IgD-negative memory B cell (primary cell): ENCODE measurements around the gene TRIM17. TPM values are rescaled to one million over a fixed set of nuclear protein-coding genes. Genes with fewer than 3 reads are reported as not detected.
A peak's percentile ranks its signal among the peaks of the same experiment; 100 is the strongest.

ENCODE experiments used
- H3K27ac Mint-ChIP-seq, 3 donors: one replicate each; pipeline ENCODE4 v1.8.0; 2020 to 2022; ENCODE audit warnings: mild to moderate bottlenecking in 3 of 3, mixed read lengths in 3 of 3, moderate library complexity in 1 of 3
- H3K27me3 Mint-ChIP-seq: one replicate; pipeline ENCODE4 v1.8.0; 2021; ENCODE audit warnings: mixed read lengths
- H3K36me3 Mint-ChIP-seq: one replicate; pipeline ENCODE4 v1.8.0; 2020; ENCODE audit warnings: mild to moderate bottlenecking, mixed read lengths
- H3K4me1 Mint-ChIP-seq, 3 donors: one replicate each; pipeline ENCODE4 v1.8.0; 2020 to 2022; ENCODE audit warnings: mixed read lengths in 3 of 3, mild to moderate bottlenecking in 1 of 3
- H3K4me3 Mint-ChIP-seq, 4 donors: one replicate each; pipeline ENCODE4 v1.8.0; 2020 to 2022; ENCODE audit warnings: mild to moderate bottlenecking in 4 of 4, mixed read lengths in 4 of 4, moderate library complexity in 3 of 4
- H3K9me3 Mint-ChIP-seq, 3 donors: one replicate each; pipeline ENCODE4 v1.8.0; 2020 to 2021; ENCODE audit warnings: mixed read lengths in 3 of 3, mild to moderate bottlenecking in 1 of 3
- polyA plus RNA-seq: library from polyadenylated mRNA; unstranded; fragments of 300-500 nt; fragmentation: Illumina TruSeq; gene quantifications from one replicate; pipeline ENCODE4 v1.2.3, GENCODE V29; 2021

The TRIM17 gene
- polyA plus RNA-seq, 1 donor from 2014 or later = not detected

GRCh38 chr1:228393268-228393701, 23.4 kb downstream of the TRIM17 start:
- H3K27ac Mint-ChIP-seq = no peak overlapping the region
- H3K36me3 Mint-ChIP-seq = peaks cover 3% of the 10 kb centered on the region
- H3K27me3 Mint-ChIP-seq = no peaks in the 10 kb centered on the region
- H3K4me3 Mint-ChIP-seq = no peak overlapping the region
- H3K4me1 Mint-ChIP-seq = no peaks in the 10 kb centered on the region
- no peaks in the 10 kb centered on the region for H3K9me3 Mint-ChIP-seq

- no peaks in the 10 kb centered on the region for H3K27me3 Mint-ChIP-seq
- H3K27ac Mint-ChIP-seq = no peak overlapping the region
- peaks cover 3% of the 10 kb centered on the region for H3K36me3 Mint-ChIP-seq
- H3K4me1 Mint-ChIP-seq = no peaks in the 10 kb centered on the region
- H3K4me3 Mint-ChIP-seq = no peak overlapping the region
- no peaks in the 10 kb centered on the region for H3K9me3 Mint-ChIP-seq
These were observed 24.3 kb downstream of the TRIM17 start for GRCh38 chr1:228392111-228392936.

- Mint-ChIP-seq H3K27me3 (no peaks in the 10 kb centered on the region), H3K4me1 (no peaks in the 10 kb centered on the region), H3K9me3 (no peaks in the 10 kb centered on the region), H3K36me3 (peaks cover 3% of the 10 kb centered on the region), H3K27ac (no peak overlapping the region), H3K4me3 (no peak overlapping the region)
These were observed 25.1 kb downstream of the TRIM17 start for GRCh38 chr1:228391411-228392020.

- Mint-ChIP-seq H3K36me3 (peaks cover 3% of the 10 kb centered on the region), H3K27ac (no peak overlapping the region), H3K9me3 (no peaks in the 10 kb centered on the region), H3K27me3 (no peaks in the 10 kb centered on the region), H3K4me1 (no peaks in the 10 kb centered on the region), H3K4me3 (no peak overlapping the region)
These were observed 26.0 kb downstream of the TRIM17 start for GRCh38 chr1:228390649-228391048.

GRCh38 chr1:228387321-228387720, 29.3 kb downstream of the TRIM17 start:
- Mint-ChIP-seq H3K4me3 (no peak overlapping the region), H3K9me3 (peaks cover 0 to under 1% (median 0%) of the 10 kb centered on the region in 3 donors), H3K36me3 (peaks cover 2% of the 10 kb centered on the region), H3K27ac (no peak overlapping the region), H3K27me3 (peaks cover 1% of the 10 kb centered on the region), H3K4me1 (no peaks in the 10 kb centered on the region)

- Mint-ChIP-seq H3K9me3 (peaks cover 0 to 1% (median 0%) of the 10 kb centered on the region in 3 donors), H3K36me3 (no peaks in the 10 kb centered on the region), H3K4me1 (no peaks in the 10 kb centered on the region), H3K27ac (no peak overlapping the region), H3K27me3 (peaks cover 2% of the 10 kb centered on the region), H3K4me3 (no peak overlapping the region)
These were observed 31.4 kb downstream of the TRIM17 start for GRCh38 chr1:228385232-228385631.

- no peaks in the 10 kb centered on the region for H3K36me3 Mint-ChIP-seq
- peaks cover 0 to 1% (median 0%) of the 10 kb centered on the region in 3 donors for H3K9me3 Mint-ChIP-seq
- no peak overlapping the region for H3K4me3 Mint-ChIP-seq
- no peak overlapping the region for H3K27ac Mint-ChIP-seq
- H3K4me1 Mint-ChIP-seq = peaks cover 0 to 4% (median 2%) of the 10 kb centered on the region in 3 donors
- peaks cover 15% of the 10 kb centered on the region for H3K27me3 Mint-ChIP-seq
These were observed 32.9 kb downstream of the TRIM17 start for GRCh38 chr1:228383773-228384172.

GRCh38 chr1:228381356-228381755, 35.3 kb downstream of the TRIM17 start:
- Mint-ChIP-seq H3K9me3 (peaks cover 0 to 1% (median 0%) of the 10 kb centered on the region in 3 donors), H3K4me3 (no peak overlapping the region), H3K27me3 (peaks cover 17% of the 10 kb centered on the region), H3K36me3 (no peaks in the 10 kb centered on the region), H3K4me1 (peaks cover 0 to 5% (median 4%) of the 10 kb centered on the region in 3 donors), H3K27ac (no peak overlapping the region)

- H3K27me3 Mint-ChIP-seq = peaks cover 16% of the 10 kb centered on the region
- H3K4me3 Mint-ChIP-seq = peak overlapping the region in 3 of 4 donors; percentile 30 to 83 (median 38)
- H3K9me3 Mint-ChIP-seq = peaks cover 0 to 1% (median 0%) of the 10 kb centered on the region in 3 donors
- no peaks in the 10 kb centered on the region for H3K36me3 Mint-ChIP-seq
- no peak overlapping the region for H3K27ac Mint-ChIP-seq
- peaks cover 0 to 5% (median 4%) of the 10 kb centered on the region in 3 donors for H3K4me1 Mint-ChIP-seq
These were observed 37.0 kb downstream of the TRIM17 start for GRCh38 chr1:228379666-228380065.

GRCh38 chr1:228378873-228379460, 37.7 kb downstream of the TRIM17 start:
- no peaks in the 10 kb centered on the region for H3K36me3 Mint-ChIP-seq
- peaks cover 0 to 1% (median 0%) of the 10 kb centered on the region in 3 donors for H3K9me3 Mint-ChIP-seq
- H3K27ac Mint-ChIP-seq = peak overlapping the region in 2 of 3 donors; percentile 16 to 80
- peak overlapping the region in 3 of 4 donors; percentile 67 to 83 (median 79) for H3K4me3 Mint-ChIP-seq
- peaks cover 16% of the 10 kb centered on the region for H3K27me3 Mint-ChIP-seq
- peaks cover 0 to 5% (median 4%) of the 10 kb centered on the region in 3 donors for H3K4me1 Mint-ChIP-seq

- Mint-ChIP-seq H3K4me3 (peak overlapping the region in 2 of 4 donors; percentile 67 to 83), H3K4me1 (peaks cover 0 to 5% (median 4%) of the 10 kb centered on the region in 3 donors), H3K9me3 (peaks cover 0 to 1% (median 0%) of the 10 kb centered on the region in 3 donors), H3K27me3 (peaks cover 16% of the 10 kb centered on the region), H3K36me3 (no peaks in the 10 kb centered on the region), H3K27ac (peak overlapping the region in 2 of 3 donors; percentile 16 to 80)
These were observed 38.4 kb downstream of the TRIM17 start for GRCh38 chr1:228378090-228378872.

- H3K4me3 Mint-ChIP-seq = peak overlapping the region in 2 of 4 donors; percentile 49 to 51
- peaks cover 16% of the 10 kb centered on the region for H3K27me3 Mint-ChIP-seq
- H3K9me3 Mint-ChIP-seq = peaks cover 0 to 1% (median 0%) of the 10 kb centered on the region in 3 donors
- no peaks in the 10 kb centered on the region for H3K36me3 Mint-ChIP-seq
- no peak overlapping the region for H3K27ac Mint-ChIP-seq
- H3K4me1 Mint-ChIP-seq = peaks cover 0 to 5% (median 4%) of the 10 kb centered on the region in 3 donors
These were observed 39.0 kb downstream of the TRIM17 start for GRCh38 chr1:228377664-228378089.

GRCh38 chr1:228376651-228377631, 39.7 kb downstream of the TRIM17 start:
- Mint-ChIP-seq H3K4me3 (peak overlapping the region in 1 of 4 donors; percentile 60), H3K27me3 (peaks cover 16% of the 10 kb centered on the region), H3K4me1 (peaks cover 0 to 5% (median 4%) of the 10 kb centered on the region in 3 donors), H3K9me3 (no peaks in the 10 kb centered on the region), H3K36me3 (no peaks in the 10 kb centered on the region), H3K27ac (no peak overlapping the region)
